ENCODE measurements around the gene JAZF1. TPM values are rescaled to one million over a fixed set of nuclear protein-coding genes. Genes with fewer than 3 reads are reported as not detected.

Gene JAZF1
- total and polyA plus RNA-seq, 2 of the 4 experiments (the other 2 are of a cell fraction) = 8.4 to 10.5 TPM

GRCh38 chr7:27905951-27906350 lies 274.6 kb downstream of the JAZF1 start:
- Histone ChIP-seq H3K14ac (replicated peaks; ENCODE audit: low read depth, low read length) (no peak overlapping the region), H4K91ac (ENCODE audit: insufficient read depth, low read depth, low read length) (no peak overlapping the region), H3K18ac (ENCODE audit: low read depth, low read length) (no peak overlapping the region), H3K9ac (ENCODE audit: low read depth, low read length) (no peak overlapping the region), H3K9me1 (ENCODE audit: insufficient read depth, low read length) (peaks cover 3% of the 10 kb centered on the region; the same call in 1 of the 2 replicates), H3K4me3 (ENCODE audit: insufficient read depth, low read depth, low read length) (no peak overlapping the region), H3K23ac (ENCODE audit: low read depth, low read length) (no peak overlapping the region), H4K5ac (ENCODE audit: low read depth, low read length) (no peak overlapping the region), H2BK120ac (ENCODE audit: low read depth, low read length) (no peak overlapping the region), H2AK5ac (ENCODE audit: low read depth, low read length) (no peak overlapping the region), H4K8ac (ENCODE audit: low read depth in 2 of 2, low read length in 2 of 2) (no peak overlapping the region), H3K4me2 (ENCODE audit: low read depth, low read length) (no peak overlapping the region), H3K9me3 (ENCODE audit: control insufficient read depth, insufficient read depth, low read length) (no peaks in the 10 kb centered on the region), H2BK20ac (ENCODE audit: low read depth, low read length) (no peak overlapping the region), H4K20me1 (ENCODE audit: insufficient read depth, low read length) (peaks cover 7% of the 10 kb centered on the region; the same call in 1 of the 2 replicates), H2AFZ (replicated peaks; ENCODE audit: low read length, poor library complexity) (no peak overlapping the region), H3K36me3 (ENCODE audit: control insufficient read depth, insufficient read depth, low read length) (no peaks in the 10 kb centered on the region), H3K79me1 (ENCODE audit: low read depth in 1 of 2, low read length in 2 of 2) (peaks cover 3 to 27% of the 10 kb centered on the region in 2 experiments; a peak in 3 of 4 replicates), H2BK5ac (ENCODE audit: low read depth, low read length, poor library complexity, severe bottlenecking) (no peak overlapping the region), H3K27ac (ENCODE audit: insufficient read depth, low read length) (no peak overlapping the region), H3K27me3 (ENCODE audit: control insufficient read depth, insufficient read depth, low read length) (no peaks in the 10 kb centered on the region), H3K4me1 (ENCODE audit: control insufficient read depth, insufficient read depth, low read length) (peaks cover 6% of the 10 kb centered on the region), H3K56ac (ENCODE audit: extremely low read depth, insufficient read depth, low read length) (no peak overlapping the region), H2BK15ac (ENCODE audit: low read depth, low read length) (no peak overlapping the region), H3K4ac (ENCODE audit: low read depth, low read length) (no peak overlapping the region), H2AK9ac (replicated peaks; ENCODE audit: low read depth, low read length, poor library complexity) (no peak overlapping the region)
- 100% methylated on average over 1 of the region's 4 CpGs; no CpG with 5 or more reads in 1 of the 2 experiments for WGBS, 2 experiments (ENCODE audit: extremely low coverage in 2 of 2, insufficient read length in 1 of 2)
- CTCF ChIA-PET = interaction anchor here (1.1 to 1.3 kb wide), 2 partner anchors 10 to 12 kb away, joined by 3 to 4 read pairs; no protein-coding TSS in a partner anchor
- intact Hi-C loops (cut with micrococcal nuclease) (no loop called here), in situ Hi-C loops (cut with MboI; ENCODE audit: low sequenced_read_pairs) (no loop called here), dilution Hi-C loops (cut with HindIII; ENCODE audit: low sequenced_read_pairs, unreplicated experiment) (no loop called here)
- POLR2A ChIA-PET (ENCODE audit: unreplicated experiment) = no interaction called here
- DNase-seq = no peak
- BruUV-seq (replicated peaks) = no TSS peak
- no peak for TF ChIP-seq FOS (IDR thresholded peaks at IDR 0.05; ENCODE audit: low read depth, low read length)
- peak; percentile 27; the same call in 1 of the 2 replicates for TF ChIP-seq MAFK (IDR thresholded peaks at IDR 0.05; ENCODE audit: low read depth, low read length)
- no peak for ATAC-seq (ENCODE audit: low read depth)

Measured in IMR-90 (cell line).